ENCODE results near the gene RNLS.

Gene RNLS

GRCh38 chr10:88256886-88257285 is 326.2 kb downstream of the RNLS start:
- H3K36me3 ChIP-seq (ENCODE audit: control insufficient read depth in 2 of 2, insufficient read depth in 1 of 2, low read length in 2 of 2), result no peaks in the 10 kb centered on the region
- no peak overlapping the region for H3K4me3 ChIP-seq (ENCODE audit: low read depth, low read length)
- H3K9me3 ChIP-seq (ENCODE audit: control insufficient read depth, insufficient read depth, low read depth, low read length), result no peaks in the 10 kb centered on the region
- TF ChIP-seq GFI1B (tag by site-specific recombination; IDR thresholded peaks at IDR 0.05) (0 out of 2 replicates have a peak, but pooled peaks have one; percentile 16), SCRT2 (tag by site-specific recombination; IDR thresholded peaks at IDR 0.05) (no peak)
- ChIA-PET POLR2A (interaction anchor here (0.7 kb wide), 1 partner anchor 60 kb away, joined by 4 read pairs; no protein-coding TSS in a partner anchor), CTCF (no interaction called here)
- H3K4me1 ChIP-seq (ENCODE audit: control insufficient read depth, insufficient read depth, low read length), result peaks cover 18% of the 10 kb centered on the region
- H3K27ac ChIP-seq (ENCODE audit: extremely low read depth, low read depth, low read length), result no peak overlapping the region

- ChIA-PET POLR2A (no interaction called here), CTCF (no interaction called here)
- H3K9me3 ChIP-seq (ENCODE audit: control insufficient read depth, insufficient read depth, low read depth, low read length), result no peaks in the 10 kb centered on the region
- TF ChIP-seq ZNF624 (tag by site-specific recombination; IDR thresholded peaks at IDR 0.05) (no peak), EGR2 (tag by site-specific recombination; IDR thresholded peaks at IDR 0.05; ENCODE audit: low read depth) (peak; percentile 70), ZFHX2 (tag by site-specific recombination; conservative IDR thresholded peaks at IDR 0.05) (peak; percentile 72), ZNF239 (tag by site-specific recombination; IDR thresholded peaks at IDR 0.05) (no peak), YY2 (tag by site-specific recombination; IDR thresholded peaks at IDR 0.05) (no peak), ZNF280C (tag by site-specific recombination; IDR thresholded peaks at IDR 0.05) (no peak)
- H3K27ac ChIP-seq (ENCODE audit: extremely low read depth, low read depth, low read length), result no peak overlapping the region
- H3K4me1 ChIP-seq (ENCODE audit: control insufficient read depth, insufficient read depth, low read length), result peaks cover 18% of the 10 kb centered on the region
- no peaks in the 10 kb centered on the region for H3K36me3 ChIP-seq (ENCODE audit: control insufficient read depth in 2 of 2, insufficient read depth in 1 of 2, low read length in 2 of 2)
- no peak overlapping the region for H3K4me3 ChIP-seq (ENCODE audit: low read depth, low read length)
Measured at GRCh38 chr10:88256013-88256680, 327.0 kb downstream of the RNLS start.

DNA sequence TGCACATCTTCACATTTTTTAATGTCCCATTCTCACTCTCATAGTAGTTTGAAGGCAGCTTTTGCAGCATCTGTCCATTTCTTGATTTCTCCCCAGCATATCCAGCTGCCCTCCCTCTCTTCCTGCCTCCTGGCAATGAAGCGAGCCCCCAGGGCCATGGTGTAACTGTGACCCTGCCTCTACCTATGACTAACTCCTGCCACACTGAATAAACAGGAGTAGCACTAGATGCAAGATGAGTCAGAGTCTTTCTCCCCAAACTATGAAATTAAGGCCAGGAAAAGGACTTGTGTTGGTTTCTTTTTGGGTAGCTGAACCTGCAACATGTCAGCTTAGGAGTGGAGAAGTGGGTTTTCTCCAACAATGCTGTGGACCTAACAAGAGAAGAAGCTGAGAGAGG is 329.0 kb downstream of the RNLS start:
- CTCF ChIA-PET, result interaction anchor here (0.6 kb wide), 1 partner anchor 140 kb away, joined by 3 read pairs; no protein-coding TSS in a partner anchor
- Histone ChIP-seq H3K36me3 (ENCODE audit: control insufficient read depth in 2 of 2, insufficient read depth in 1 of 2, low read length in 2 of 2) (no peaks in the 10 kb centered on the region), H3K4me3 (ENCODE audit: low read depth, low read length) (no peak overlapping the region), H3K4me1 (ENCODE audit: control insufficient read depth, insufficient read depth, low read length) (peaks cover 18% of the 10 kb centered on the region), H3K9me3 (ENCODE audit: control insufficient read depth, insufficient read depth, low read depth, low read length) (no peaks in the 10 kb centered on the region), H3K27ac (ENCODE audit: extremely low read depth, low read depth, low read length) (no peak overlapping the region)
- POLR2A ChIA-PET, result no interaction called here
- no peak for TF ChIP-seq ZIC2 (tag by site-specific recombination; IDR thresholded peaks at IDR 0.05)
- TF ChIP-seq SETDB1 (IDR thresholded peaks at IDR 0.05; ENCODE audit: insufficient read length, low read length), result no peak
- TF ChIP-seq, protein P1, sequence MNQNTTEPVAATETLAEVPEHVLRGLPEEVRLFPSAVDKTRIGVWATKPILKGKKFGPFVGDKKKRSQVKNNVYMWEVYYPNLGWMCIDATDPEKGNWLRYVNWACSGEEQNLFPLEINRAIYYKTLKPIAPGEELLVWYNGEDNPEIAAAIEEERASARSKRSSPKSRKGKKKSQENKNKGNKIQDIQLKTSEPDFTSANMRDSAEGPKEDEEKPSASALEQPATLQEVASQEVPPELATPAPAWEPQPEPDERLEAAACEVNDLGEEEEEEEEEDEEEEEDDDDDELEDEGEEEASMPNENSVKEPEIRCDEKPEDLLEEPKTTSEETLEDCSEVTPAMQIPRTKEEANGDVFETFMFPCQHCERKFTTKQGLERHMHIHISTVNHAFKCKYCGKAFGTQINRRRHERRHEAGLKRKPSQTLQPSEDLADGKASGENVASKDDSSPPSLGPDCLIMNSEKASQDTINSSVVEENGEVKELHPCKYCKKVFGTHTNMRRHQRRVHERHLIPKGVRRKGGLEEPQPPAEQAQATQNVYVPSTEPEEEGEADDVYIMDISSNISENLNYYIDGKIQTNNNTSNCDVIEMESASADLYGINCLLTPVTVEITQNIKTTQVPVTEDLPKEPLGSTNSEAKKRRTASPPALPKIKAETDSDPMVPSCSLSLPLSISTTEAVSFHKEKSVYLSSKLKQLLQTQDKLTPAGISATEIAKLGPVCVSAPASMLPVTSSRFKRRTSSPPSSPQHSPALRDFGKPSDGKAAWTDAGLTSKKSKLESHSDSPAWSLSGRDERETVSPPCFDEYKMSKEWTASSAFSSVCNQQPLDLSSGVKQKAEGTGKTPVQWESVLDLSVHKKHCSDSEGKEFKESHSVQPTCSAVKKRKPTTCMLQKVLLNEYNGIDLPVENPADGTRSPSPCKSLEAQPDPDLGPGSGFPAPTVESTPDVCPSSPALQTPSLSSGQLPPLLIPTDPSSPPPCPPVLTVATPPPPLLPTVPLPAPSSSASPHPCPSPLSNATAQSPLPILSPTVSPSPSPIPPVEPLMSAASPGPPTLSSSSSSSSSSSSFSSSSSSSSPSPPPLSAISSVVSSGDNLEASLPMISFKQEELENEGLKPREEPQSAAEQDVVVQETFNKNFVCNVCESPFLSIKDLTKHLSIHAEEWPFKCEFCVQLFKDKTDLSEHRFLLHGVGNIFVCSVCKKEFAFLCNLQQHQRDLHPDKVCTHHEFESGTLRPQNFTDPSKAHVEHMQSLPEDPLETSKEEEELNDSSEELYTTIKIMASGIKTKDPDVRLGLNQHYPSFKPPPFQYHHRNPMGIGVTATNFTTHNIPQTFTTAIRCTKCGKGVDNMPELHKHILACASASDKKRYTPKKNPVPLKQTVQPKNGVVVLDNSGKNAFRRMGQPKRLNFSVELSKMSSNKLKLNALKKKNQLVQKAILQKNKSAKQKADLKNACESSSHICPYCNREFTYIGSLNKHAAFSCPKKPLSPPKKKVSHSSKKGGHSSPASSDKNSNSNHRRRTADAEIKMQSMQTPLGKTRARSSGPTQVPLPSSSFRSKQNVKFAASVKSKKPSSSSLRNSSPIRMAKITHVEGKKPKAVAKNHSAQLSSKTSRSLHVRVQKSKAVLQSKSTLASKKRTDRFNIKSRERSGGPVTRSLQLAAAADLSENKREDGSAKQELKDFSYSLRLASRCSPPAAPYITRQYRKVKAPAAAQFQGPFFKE (tag by site-specific recombination; IDR thresholded peaks at IDR 0.05; ENCODE audit: borderline replicate concordance), result no peak
- TF ChIP-seq WT1 (tag by site-specific recombination; IDR thresholded peaks at IDR 0.05), result peak; percentile 25; the same call in 1 of the 2 replicates
- TF ChIP-seq, protein P2, sequence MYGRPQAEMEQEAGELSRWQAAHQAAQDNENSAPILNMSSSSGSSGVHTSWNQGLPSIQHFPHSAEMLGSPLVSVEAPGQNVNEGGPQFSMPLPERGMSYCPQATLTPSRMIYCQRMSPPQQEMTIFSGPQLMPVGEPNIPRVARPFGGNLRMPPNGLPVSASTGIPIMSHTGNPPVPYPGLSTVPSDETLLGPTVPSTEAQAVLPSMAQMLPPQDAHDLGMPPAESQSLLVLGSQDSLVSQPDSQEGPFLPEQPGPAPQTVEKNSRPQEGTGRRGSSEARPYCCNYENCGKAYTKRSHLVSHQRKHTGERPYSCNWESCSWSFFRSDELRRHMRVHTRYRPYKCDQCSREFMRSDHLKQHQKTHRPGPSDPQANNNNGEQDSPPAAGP (tag by site-specific recombination; IDR thresholded peaks at IDR 0.05), result no peak
- no peak for TF ChIP-seq ZNF214 (tag by site-specific recombination; IDR thresholded peaks at IDR 0.05; ENCODE audit: borderline replicate concordance)
- peak; percentile 45; the same call in 1 of the 2 replicates for TF ChIP-seq ZNF394 (tag by site-specific recombination; IDR thresholded peaks at IDR 0.05; ENCODE audit: borderline replicate concordance)
- no peak for TF ChIP-seq ZNF670 (tag by site-specific recombination; IDR thresholded peaks at IDR 0.05; ENCODE audit: low read depth)
- TF ChIP-seq, protein P3, sequence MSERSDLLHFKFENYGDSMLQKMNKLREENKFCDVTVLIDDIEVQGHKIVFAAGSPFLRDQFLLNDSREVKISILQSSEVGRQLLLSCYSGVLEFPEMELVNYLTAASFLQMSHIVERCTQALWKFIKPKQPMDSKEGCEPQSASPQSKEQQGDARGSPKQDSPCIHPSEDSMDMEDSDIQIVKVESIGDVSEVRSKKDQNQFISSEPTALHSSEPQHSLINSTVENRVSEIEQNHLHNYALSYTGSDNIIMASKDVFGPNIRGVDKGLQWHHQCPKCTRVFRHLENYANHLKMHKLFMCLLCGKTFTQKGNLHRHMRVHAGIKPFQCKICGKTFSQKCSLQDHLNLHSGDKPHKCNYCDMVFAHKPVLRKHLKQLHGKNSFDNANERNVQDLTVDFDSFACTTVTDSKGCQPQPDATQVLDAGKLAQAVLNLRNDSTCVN (tag by site-specific recombination; optimal IDR thresholded peaks at IDR 0.05), result no peak
- no peak for TF ChIP-seq ZNF596 (tag by site-specific recombination; IDR thresholded peaks at IDR 0.05)
- TF ChIP-seq ZNF248 (tag by site-specific recombination; IDR thresholded peaks at IDR 0.05), result no peak
